NCI-H526 (cell line): Measurements from ENCODE around the gene UQCRC1.

Experiments used
- DNase-seq, 2 experiments: peaks; one replicate each; lab custom pipeline; 2025; lab: John Stamatoyannopoulos, UW

UQCRC1 gene

GRCh38 chr3:48571938-48572337 is 37.5 kb downstream of the UQCRC1 start:
- DNase-seq: no peak

- DNase-seq: no peak
Measured at GRCh38 chr3:48569808-48570450, 39.5 kb downstream of the UQCRC1 start.

DNA sequence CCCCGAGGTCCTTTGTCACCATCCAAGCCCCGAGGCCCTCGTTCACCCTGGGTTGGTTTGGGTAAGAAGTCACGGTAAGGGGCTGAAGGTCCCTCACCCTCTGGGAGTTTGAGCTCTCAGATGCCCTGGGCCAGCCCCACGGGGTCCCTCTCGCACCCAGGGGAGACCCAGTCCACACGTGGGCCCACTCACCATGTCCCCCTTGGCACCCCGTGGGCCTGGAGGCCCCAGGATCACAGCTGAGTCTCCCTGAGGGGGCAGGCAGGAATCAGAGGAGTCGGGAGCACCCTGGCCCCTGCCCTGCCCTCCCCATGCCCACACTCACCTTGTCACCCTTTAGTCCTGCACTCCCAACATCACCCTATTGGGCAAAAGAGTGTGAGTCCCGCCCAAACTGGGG is 40.0 kb downstream of the UQCRC1 start:
- DNase-seq: no peak

DNA sequence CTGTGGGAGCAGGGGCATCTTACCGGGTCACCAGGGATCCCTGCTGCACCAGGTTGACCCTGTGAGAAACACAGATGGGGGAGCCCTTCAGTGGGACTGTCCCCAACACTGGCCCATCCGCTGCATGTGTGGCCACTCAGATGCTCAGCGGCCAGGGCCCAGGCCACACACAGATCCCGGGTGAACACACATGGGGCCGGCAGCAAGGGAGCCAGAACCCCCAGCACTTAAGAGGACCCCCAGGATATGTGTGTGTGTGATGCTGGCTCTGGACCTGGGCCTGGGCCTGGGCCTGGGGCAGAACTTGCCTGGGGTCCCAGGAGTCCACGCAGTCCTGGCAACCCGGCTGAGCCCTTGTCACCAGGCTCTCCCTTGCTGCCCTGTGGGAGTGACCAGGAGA is 41.0 kb downstream of the UQCRC1 start:
- no peak for DNase-seq

- no peak for DNase-seq
Measured at GRCh38 chr3:48567500-48567899, 41.9 kb downstream of the UQCRC1 start.

DNA sequence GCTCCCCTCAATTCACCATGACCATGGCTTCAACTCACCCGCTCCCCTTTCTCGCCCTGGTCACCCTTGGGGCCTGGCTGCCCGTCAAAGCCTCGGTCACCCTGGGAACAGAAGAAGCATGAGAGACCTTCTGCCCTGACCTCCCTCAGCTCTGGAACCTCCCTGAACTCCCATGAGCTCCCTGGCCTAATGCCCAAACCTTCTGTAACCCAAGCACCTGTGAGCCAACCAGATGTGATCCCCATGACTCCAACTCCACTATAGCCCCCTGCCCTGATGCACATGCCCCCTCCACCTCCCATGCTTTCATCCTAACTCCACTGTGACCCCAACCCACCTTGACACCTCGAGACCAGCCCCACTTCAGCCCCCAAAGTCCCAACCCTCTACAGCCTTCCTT is 42.4 kb downstream of the UQCRC1 start:
- DNase-seq: no peak

GRCh38 chr3:48566401-48566760 is 43.1 kb downstream of the UQCRC1 start:
- no peak for DNase-seq

DNA sequence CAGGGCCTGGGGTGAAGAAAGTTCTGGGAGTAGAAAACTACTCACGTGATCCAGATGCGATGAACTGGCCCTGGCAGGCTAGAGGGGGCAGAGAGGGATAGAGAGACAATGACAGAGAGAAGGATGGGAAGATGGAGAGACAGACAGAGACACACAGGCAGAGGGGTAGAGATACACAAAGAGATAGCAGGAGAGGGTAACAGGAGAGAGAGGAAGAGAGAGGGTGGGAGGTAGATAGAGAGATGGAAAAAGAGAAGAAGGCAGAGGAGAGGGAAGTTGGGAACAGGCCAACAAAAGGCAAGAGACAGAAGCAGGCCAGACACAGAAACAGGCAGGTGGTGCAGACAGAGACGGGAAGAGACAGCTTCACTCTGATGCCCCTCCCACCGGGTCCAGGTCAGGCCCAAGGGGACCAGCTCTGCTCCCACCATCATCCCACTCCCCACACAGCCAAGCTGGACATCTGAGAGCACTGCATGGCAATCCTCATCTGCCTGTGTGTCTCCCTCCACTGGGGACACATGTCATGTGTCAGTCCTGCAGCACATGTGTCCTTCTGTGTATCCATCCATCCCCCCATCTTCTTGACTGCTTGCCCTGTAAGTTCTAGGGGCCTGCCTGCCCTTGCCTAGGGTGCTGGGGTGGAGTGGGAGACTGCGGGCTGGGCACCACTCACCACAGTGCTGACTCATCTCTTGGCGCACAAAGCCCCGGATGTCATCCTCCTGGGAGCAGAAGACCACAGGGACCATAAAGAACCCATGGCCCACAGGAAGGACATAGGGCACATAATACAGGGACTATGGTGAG is 43.6 kb downstream of the UQCRC1 start:
- no peak for DNase-seq

GRCh38 chr3:48565186-48565585 is 44.3 kb downstream of the UQCRC1 start:
- no peak for DNase-seq

DNA sequence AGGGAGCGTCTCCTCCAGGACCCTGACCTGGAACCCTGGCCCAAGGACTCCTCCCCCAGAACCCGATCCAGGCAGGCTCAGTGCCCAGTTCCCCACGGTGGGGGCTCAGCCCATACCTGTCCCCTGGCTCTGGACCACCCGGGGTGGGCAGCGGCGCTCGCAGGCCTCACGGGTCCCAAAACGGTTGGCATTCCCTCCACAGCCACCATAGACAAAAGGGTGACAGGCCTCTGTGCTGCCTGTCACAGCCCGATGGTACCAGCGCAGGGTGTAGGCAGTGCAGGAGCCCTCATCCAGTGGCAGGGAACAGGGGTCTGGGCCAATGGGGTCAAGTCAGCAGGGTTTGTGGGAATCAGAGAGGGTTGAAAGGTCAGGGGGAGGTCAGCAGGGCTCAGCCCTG is 44.8 kb downstream of the UQCRC1 start:
- no peak for DNase-seq

GRCh38 chr3:48564022-48564421 is 45.4 kb downstream of the UQCRC1 start:
- DNase-seq: no peak

GRCh38 chr3:48563382-48563918 is 46.0 kb downstream of the UQCRC1 start, which contains the start of gene UCN2:
Gene UCN2 (minus strand): TSS chr3:48563781. CDS start chr3:48563124, 657 bp downstream.
- DNase-seq: no peak

- DNase-seq: no peak
Measured at GRCh38 chr3:48562367-48563095, 46.9 kb downstream of the UQCRC1 start.

- peak in 1 of 2 experiments; percentile 40 for DNase-seq
Measured at GRCh38 chr3:48561045-48561736, 48.3 kb downstream of the UQCRC1 start.

DNA sequence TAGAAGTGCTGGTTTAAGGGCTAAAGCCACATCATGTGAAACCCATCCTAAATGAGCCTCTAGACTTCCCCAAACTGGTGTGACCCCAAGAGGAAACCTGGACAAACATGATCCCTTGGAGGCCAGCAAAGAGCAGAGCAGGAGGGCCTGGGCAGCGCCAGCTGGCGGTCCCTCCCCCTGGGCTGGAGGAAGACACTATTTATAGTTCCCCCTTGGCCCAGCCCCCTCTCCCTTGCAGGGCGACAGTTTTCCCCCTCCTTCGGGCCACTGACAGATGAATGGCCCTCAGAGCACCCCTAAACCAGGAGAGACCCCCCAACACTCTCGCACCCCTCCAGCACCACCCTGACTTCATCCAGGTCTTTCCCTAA is 48.8 kb downstream of the UQCRC1 start:
- peak in 1 of 2 experiments; percentile 25 for DNase-seq

GRCh38 chr3:48558493-48559134 is 50.8 kb downstream of the UQCRC1 start:
- no peak for DNase-seq

DNA sequence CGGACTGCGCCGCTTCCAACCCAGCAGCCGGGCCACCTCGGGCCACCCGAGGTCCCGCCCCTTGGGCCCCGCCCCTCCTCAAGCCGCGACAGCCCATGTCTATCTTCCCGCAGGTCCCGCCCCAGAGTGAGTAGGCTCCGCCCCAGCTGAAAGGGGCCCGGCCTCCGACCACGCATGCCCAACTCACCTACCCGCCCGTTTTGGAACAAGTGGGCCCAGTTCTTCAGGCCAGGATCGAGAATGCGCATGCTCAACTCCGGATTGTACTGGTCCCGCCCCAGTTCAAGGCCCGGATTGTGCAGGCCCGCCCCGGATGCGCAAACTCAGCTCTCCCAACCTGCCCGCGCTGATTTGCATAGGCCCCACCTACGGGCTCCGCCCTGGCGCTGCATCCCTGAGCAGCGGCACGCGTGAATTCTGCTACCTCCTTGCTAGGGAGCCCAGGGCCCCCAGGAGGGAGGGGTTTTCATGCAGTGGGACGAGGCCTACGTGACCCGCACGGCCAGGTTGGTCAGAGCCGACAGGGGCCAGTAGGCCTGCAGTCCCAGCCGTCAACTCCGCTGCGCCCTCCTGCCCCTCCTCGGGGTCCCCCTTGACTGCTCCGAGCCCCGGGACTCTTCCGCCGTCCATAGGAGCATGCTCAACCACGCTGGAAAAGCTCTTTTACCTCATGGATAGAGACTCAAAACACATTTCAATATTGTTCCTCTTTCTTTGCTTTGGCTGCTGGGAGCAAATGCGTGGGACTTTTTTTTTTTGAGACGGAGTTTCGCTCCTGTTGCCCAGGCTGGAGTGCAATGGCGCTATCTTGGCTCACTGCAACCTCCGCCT is 52.4 kb downstream of the UQCRC1 start, which contains the start of gene PFKFB4:
PFKFB4 (minus strand) TSS at position 8 of the 831 bp plus-strand sequence. CDS start 26 bp downstream, outside the sequence.
- DNase-seq: peak; percentile 97 to 99

- DNase-seq: no peak
Measured at GRCh38 chr3:48555949-48556795, 53.3 kb downstream of the UQCRC1 start.

- no peak for DNase-seq
Measured at GRCh38 chr3:48555231-48555948, 54.1 kb downstream of the UQCRC1 start.
